ENCODE results near the gene CENPP. TPM values are rescaled to one million over a fixed set of nuclear protein-coding genes. Genes with fewer than 3 reads are reported as not detected.
A peak's percentile ranks its signal among the peaks of the same experiment; 100 is the strongest.

The CENPP gene
- 1 to 10 TPM in 1 of 2 donors, under 1 TPM in 1; 0.78 to 2.3 TPM for total RNA-seq

DNA sequence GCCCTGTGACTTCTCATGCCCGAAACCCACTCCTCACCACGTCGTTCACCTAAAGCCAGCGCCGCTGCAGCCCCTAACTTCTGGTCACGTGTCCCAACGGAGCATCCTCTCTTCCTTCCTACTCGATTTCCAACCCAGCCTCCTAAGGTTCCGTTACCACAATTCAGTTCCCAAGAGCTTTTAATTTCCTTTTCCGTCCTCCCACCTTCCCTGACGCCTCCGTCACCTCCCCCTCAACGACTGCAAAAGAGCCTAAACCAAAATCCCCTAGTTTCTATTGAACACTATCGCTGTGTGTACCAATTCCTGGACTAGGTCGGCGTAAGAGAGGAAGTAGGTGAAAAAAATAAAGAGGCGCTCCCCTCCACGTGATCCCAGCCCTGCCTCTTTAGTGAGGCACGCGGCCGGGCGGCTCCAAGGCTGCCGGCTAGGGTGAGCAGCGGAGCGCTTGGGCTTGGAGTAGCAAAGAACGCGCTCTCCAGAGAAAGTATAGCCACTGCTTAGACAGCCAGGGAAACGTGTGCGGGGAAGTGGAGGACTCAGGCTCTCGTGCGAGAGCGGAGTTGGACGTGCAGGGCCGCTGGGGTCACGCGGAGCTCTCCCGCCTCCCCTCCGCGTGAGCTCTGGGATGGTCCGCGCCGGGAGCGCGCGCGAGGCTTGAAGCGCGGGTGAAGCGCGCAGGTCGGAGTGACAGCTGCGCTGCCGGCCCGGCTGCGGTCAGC, at the start of gene CENPP, which contains the start of gene NOL8:
CENPP (plus strand) TSS at position 685 of the 722 bp plus-strand sequence.
NOL8 (minus strand) TSS at position 82 of the 722 bp plus-strand sequence. CDS start 1,189 bp downstream, outside the sequence.
- no peaks in the 10 kb centered on the region for H3K36me3 ChIP-seq (replicated peaks in 1 of 2; ENCODE audit: insufficient read depth in 1 of 2, low read depth in 2 of 2)
- intact Hi-C loops (cut with DNase I) = no loop called here
- 0% methylated on average over 27 to 55 of the region's 55 CpGs for WGBS, 2 donors
- peak within 1 kb of the TSS; percentile 70 to 81 for H3K4me3 ChIP-seq
- peak within 1 kb of the TSS; percentile 93 to 98 (median 97) for H3K27ac ChIP-seq
- ATAC-seq (peak; percentile 98), DNase-seq (peak; percentile 78 to 90 (median 84))
- no peaks in the 10 kb centered on the region for H3K27me3 ChIP-seq
- TF ChIP-seq, protein P1, sequence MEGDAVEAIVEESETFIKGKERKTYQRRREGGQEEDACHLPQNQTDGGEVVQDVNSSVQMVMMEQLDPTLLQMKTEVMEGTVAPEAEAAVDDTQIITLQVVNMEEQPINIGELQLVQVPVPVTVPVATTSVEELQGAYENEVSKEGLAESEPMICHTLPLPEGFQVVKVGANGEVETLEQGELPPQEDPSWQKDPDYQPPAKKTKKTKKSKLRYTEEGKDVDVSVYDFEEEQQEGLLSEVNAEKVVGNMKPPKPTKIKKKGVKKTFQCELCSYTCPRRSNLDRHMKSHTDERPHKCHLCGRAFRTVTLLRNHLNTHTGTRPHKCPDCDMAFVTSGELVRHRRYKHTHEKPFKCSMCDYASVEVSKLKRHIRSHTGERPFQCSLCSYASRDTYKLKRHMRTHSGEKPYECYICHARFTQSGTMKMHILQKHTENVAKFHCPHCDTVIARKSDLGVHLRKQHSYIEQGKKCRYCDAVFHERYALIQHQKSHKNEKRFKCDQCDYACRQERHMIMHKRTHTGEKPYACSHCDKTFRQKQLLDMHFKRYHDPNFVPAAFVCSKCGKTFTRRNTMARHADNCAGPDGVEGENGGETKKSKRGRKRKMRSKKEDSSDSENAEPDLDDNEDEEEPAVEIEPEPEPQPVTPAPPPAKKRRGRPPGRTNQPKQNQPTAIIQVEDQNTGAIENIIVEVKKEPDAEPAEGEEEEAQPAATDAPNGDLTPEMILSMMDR (IDR thresholded peaks at IDR 0.05) = peak in 1 of 7 experiments; percentile 12
- TF ChIP-seq POLR2A (IDR thresholded peaks at IDR 0.05) = peak in 2 of 3 donors; percentile 52 to 63
- no peaks in the 10 kb centered on the region for H3K9me3 ChIP-seq
- peaks cover 23% of the 10 kb centered on the region for H3K4me1 ChIP-seq

DNA sequence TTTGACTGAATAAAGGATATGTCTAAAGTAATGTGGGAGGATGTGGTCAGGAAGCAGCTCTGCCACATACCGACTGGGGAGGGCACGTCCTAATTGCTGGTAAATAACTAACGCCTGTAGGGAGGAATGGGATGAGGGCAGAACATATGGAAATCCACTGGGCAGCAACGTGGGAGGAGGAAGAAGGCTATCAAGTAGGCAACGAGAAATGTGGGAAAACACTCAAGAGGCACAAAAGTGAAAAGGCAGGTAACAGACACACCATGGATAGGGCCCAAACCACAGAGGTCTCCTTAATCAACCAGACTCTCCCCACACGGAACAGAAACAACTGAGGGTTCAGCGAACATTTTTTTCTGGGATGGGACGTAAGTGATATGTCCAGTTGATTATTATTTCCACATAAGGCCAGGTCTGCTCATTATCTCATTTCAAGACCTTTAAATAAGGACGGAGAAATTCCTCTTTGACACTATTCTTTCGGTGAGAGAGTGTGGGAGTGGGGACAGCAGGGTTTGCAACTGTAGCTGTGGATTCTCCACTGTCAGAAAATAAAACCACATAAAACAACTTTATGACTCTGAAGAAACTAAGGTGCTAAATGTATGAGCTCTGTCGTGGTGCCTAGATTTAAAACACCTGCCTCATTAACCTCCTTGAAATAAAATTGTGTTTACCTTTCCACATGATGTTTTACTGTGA, 49.3 kb upstream of the CENPP start:
- intact Hi-C loops (cut with DNase I) = no loop called here
- TF ChIP-seq POLR2A (IDR thresholded peaks at IDR 0.05) = no peak
- TF ChIP-seq, protein P1 (IDR thresholded peaks at IDR 0.05) = no peak
- Histone ChIP-seq H3K36me3 (replicated peaks in 1 of 2; ENCODE audit: insufficient read depth in 1 of 2, low read depth in 2 of 2) (peaks cover 14 to 44% of the 10 kb centered on the region in 2 donors), H3K27me3 (no peaks in the 10 kb centered on the region), H3K4me1 (no peaks in the 10 kb centered on the region), H3K9me3 (no peaks in the 10 kb centered on the region), H3K4me3 (no peak overlapping the region), H3K27ac (no peak overlapping the region)
- DNase-seq = no peak
- WGBS, 2 donors = 66 to 76% methylated on average over 11 of the region's 11 CpGs
- ATAC-seq = no peak

DNA sequence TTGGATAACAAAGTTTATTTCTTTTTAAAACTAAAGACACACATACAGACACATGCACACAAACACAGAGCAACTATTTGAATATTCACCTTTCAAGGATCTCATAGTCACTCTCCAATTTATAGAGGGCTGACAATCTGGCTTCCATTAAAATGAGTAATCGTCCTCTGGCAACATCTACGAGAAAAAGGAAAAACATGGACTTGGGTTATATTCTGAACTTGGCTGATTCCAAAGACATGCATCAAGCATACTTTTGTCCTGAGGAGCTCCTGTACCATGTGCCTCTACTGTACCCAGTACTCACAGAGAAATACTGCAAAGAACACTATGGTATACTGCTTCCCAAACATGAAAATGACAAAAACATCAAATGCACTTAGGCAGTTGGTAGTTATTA, 47.6 kb upstream of the CENPP start:
- Histone ChIP-seq H3K27me3 (no peaks in the 10 kb centered on the region), H3K4me1 (no peaks in the 10 kb centered on the region), H3K9me3 (no peaks in the 10 kb centered on the region), H3K36me3 (replicated peaks in 1 of 2; ENCODE audit: insufficient read depth in 1 of 2, low read depth in 2 of 2) (peaks cover 14 to 38% of the 10 kb centered on the region in 2 donors), H3K4me3 (no peak overlapping the region), H3K27ac (no peak overlapping the region)
- 97 to 98% methylated on average over 2 of the region's 2 CpGs for WGBS, 2 donors
- no peak for TF ChIP-seq POLR2A (IDR thresholded peaks at IDR 0.05)
- TF ChIP-seq, protein P1 (IDR thresholded peaks at IDR 0.05) = no peak
- ATAC-seq (no peak), DNase-seq (no peak)
- intact Hi-C loops (cut with DNase I) = no loop called here

DNA sequence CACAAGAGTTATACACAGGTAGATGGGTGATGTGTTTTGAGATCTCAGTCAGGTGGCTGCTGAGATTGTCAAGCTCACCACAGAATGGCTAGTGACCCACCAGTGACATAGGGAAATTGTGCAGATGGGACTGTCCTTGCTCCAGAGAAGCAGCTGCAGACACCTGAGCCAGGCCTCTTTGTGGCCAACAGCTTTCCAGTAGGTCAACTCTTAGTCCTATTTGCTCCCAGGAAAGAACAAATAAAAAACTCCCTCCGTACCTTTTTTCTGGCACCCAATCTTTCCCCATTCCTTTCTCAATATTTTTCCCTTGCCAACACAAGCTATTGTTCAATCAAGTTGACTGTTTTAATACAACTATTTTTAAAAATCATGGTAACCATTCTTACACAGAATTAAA, 46.5 kb upstream of the CENPP start:
- H3K27me3 ChIP-seq = no peaks in the 10 kb centered on the region
- no peak for ATAC-seq
- no peaks in the 10 kb centered on the region for H3K4me1 ChIP-seq
- 57 to 65% methylated on average over 1 of the region's 1 CpG for WGBS, 2 donors
- no peak overlapping the region for H3K27ac ChIP-seq
- no peak overlapping the region for H3K4me3 ChIP-seq
- intact Hi-C loops (cut with DNase I) = no loop called here
- peaks cover 14 to 33% of the 10 kb centered on the region in 2 donors for H3K36me3 ChIP-seq (replicated peaks in 1 of 2; ENCODE audit: insufficient read depth in 1 of 2, low read depth in 2 of 2)
- no peaks in the 10 kb centered on the region for H3K9me3 ChIP-seq
- DNase-seq = no peak
- TF ChIP-seq POLR2A (IDR thresholded peaks at IDR 0.05) = no peak
- TF ChIP-seq, protein P1 (IDR thresholded peaks at IDR 0.05) = no peak

All from body of pancreas (tissue), 4 donors.